HK-2 (cell line): ENCODE results near the gene SH3GL3.

ENCODE experiments used
- DNase-seq: peaks from one replicate; pipeline ENCODE4 v3.0.0-alpha.2; 2018; ENCODE audit not compliant: unreplicated experiment

Gene SH3GL3

DNA sequence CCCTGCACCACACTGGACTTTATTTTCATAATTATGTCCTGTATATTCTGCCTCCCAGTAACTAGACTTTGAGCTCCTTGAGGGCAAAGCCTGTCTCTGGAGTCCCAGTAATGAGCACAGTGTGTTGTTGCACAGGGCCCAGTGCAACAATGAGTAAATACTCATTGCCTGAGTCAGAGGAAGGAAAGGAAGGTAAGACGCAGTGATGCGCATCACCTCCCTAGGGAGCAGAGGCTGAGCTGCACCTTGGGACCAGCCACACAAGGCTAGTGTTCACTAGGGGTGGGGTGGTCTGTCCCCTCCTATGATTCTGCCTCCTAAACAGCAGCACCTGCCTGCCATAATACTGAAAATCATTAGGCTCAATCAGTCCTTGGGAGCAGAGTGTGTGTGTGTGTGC lies 120.2 kb downstream of the SH3GL3 start:
- DNase-seq: no peak

- no peak for DNase-seq
These were observed 122.2 kb downstream of the SH3GL3 start for GRCh38 chr15:83569341-83569740.

GRCh38 chr15:83570756-83571155 lies 123.6 kb downstream of the SH3GL3 start:
- no peak for DNase-seq

DNA sequence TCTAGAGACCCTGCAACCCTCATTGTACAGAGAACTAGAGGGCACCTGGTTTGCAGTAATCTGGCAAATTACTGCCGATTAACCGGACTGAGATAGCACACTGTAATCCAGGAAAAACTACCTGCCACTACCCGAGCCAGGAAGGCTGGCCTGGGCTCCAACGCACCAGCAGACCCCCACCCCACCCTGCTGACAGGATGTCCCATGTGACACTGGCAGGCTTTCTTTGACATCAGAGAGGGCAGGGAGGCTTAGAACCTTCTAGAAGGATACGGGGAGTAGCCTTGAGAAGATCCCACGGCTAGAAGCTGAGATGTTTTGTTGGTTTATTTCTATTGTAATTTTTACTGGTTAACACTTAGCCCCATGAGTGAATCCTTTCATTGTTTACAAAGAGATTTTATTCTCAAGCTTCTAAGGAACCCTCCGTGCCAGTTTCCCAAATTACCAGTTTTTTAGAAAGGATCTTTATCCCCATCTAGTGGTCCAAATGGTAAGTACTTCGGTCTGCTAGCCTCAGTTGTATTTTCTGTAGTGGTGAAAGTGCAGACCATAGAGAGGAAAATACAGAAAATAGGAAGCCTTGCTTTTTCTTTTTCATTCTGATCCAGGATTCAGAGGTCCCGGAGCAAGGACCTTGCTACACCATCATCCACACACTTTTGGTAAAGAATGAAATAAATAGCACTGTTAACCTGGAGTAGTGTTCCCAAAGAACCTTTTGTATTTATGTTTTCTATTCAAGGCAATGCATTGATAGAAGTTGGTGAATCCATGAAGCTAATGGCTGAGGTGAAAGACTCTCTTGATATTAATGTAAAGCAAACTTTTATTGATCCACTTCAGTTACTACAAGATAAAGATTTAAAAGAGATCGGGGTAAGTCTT lies 124.9 kb downstream of the SH3GL3 start:
- no peak for DNase-seq

DNA sequence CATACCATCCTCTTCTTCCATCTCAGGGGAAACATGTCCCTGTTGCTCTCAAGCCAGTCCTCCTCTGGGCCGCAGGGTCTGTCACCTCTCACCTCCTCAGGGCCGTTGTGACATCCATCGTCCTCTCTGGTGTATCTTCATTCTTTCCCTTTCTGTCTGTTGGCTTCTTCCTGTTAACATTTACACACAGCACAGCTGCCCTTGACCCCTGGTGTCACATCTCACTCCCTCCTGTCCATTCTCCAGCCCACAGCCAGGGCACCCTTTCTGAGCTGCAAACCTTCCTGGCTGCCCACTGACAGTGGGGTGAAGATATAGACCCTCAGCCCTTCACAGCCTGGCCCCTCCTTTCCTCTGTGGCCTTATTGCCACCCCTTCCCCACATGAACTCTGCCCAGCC lies 127.2 kb downstream of the SH3GL3 start:
- no peak for DNase-seq

- no peak for DNase-seq
These were observed 131.6 kb downstream of the SH3GL3 start for GRCh38 chr15:83578691-83579090.

GRCh38 chr15:83581381-83581780 lies 134.2 kb downstream of the SH3GL3 start:
- no peak for DNase-seq

DNA sequence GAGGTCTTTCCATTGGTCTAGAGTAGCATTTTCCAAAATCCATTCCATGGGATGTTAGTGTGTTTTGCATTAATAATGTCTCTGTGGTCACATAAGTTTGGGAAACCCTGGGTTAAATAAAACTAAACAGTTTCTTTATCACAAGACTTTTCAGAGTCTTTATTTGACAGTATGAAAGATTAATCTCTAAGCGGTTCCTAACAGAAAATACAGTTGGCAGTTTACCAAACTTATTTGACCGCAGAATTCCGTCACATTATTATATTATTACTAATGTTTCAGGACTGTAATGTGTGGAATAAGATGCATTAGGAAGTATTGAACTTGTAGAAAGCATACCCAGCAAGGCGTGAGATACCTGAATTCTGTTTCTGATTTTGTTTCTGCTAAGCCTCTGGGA lies 135.2 kb downstream of the SH3GL3 start:
- no peak for DNase-seq

DNA sequence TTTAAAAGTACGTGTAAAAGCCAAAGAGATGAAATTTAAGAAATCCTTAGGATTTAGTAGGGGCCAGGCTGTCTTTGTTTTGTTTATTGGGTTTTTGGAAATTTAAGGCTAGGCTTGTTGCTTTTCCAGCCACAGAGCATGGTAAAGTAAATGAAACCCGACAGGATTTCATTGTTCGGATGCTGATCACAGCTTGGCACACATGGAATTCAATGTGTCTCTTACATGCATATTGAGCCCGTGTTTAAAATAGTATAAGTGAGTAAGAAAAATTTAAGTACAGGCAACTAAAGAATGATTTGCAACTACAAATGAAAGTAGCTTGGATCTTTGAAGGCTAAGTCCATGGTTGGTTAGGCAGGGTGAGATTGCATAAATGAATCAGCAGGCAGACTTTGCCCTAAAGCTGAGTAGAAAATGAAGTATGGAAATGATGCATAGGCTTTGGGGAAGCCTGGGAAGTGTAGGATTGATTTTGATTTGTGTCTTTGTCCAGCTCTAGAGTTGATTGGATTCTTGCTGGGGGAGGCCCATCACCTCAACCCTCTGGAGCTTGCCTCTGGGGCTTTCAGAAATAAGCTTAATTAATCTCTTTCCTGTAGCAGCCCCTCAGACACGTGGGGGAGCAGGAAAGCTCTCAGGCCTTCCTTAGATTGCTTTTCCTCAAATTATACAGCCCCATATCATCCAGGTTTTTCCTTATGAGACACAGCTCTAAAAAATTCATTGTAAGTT lies 138.6 kb downstream of the SH3GL3 start:
- DNase-seq: no peak

- no peak for DNase-seq
These were observed 139.9 kb downstream of the SH3GL3 start for GRCh38 chr15:83587091-83587490.

DNA sequence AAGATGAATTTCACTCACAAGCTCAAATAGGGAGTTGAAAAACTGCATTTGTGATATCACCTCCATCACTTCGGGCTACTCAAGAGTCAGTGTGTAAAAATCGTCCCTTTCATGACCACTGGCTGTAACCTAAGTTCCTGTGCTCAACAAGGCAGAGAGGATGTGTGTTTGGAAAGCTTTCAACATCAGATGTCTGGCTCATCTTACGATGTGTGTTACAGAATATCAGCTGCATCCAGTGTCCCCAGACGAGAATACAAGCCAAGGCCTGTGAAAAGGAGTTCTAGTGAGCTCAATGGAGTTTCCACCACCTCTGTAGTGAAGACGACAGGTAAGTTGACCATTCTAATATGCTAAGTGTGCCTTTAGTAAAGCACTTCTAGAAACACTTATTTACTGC lies 141.3 kb downstream of the SH3GL3 start:
- no peak for DNase-seq

GRCh38 chr15:83592370-83593040 lies 145.4 kb downstream of the SH3GL3 start:
- DNase-seq: no peak

DNA sequence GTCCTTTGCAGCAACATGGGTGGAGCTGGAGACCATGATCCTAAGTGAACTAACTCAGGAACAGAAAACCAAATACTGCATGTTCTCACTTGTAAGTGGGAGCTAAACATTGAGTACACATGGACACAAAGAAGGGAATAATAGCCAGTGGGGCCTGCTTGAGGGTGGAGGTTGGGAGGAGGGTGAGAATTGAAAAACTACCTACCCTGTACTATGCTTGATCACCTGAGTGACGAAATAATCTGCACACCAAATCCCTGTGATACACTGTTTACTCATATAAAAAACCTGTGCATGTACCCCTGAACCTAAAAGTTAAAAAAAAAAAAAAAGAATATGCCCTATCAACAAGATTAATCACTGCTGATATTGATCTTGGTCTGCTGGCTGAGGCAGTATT lies 148.1 kb downstream of the SH3GL3 start:
- DNase-seq: no peak

DNA sequence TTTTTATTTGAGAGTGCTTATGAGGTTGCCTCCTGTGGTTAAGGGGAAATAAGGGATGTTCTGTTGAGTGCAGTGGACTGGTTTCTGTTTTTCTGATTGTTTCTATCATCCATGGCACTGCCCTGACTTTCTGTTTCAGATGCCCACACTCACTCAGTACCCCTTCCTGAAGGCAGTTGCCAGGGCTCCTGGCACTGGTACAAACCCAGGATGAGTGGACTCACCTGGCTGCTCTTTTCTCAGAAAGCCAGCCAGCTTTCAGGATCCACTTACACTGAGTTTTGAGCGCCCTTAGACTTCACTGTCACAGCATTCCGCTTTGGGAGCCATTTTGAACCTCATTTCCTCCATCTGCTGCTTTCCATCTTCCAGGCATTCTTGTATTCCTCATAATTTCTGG lies 150.9 kb downstream of the SH3GL3 start:
- DNase-seq: no peak

- no peak for DNase-seq
These were observed 154.9 kb downstream of the SH3GL3 start for GRCh38 chr15:83602021-83602420.

- DNase-seq: no peak
These were observed 157.4 kb downstream of the SH3GL3 start for GRCh38 chr15:83604549-83604948.

DNA sequence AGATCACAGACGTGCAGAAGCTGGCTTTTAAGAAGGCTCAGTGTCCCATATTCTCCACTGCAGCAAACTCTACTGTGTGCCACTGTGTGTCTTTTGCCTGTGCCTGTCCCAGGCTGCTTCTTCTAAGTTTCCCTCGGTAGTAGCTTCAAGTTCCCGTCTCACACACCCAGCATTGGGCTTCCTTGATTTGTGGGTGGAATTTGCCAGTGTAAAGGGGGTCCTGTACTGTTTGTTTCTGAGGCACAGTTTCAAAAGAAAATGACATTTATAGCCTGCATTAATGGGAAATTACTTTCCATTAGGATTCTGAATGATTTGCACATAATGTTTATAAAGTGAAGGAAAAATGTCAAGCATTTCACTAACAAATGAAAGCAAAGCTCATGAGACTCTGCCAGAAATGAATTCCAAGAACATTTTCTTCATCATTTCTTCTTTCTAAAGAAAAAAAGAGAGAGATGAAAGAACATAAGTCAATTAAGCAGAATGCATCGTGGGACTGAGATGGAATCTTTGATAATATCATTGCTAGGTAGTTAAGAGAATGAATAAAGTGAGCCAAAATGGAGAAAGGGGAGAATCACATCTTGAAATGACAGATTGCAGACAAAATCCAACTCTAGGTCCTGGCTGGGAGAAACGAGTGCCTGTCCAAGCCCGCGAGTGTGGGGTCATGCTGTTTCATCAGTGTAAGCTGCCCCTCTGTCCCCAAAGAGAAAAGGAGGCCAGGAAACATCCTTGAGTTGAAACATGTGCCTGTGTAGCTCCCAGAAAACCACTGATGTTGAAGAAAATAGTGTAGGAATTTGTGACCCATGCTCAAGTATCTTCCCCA lies 158.2 kb downstream of the SH3GL3 start:
- no peak for DNase-seq

DNA sequence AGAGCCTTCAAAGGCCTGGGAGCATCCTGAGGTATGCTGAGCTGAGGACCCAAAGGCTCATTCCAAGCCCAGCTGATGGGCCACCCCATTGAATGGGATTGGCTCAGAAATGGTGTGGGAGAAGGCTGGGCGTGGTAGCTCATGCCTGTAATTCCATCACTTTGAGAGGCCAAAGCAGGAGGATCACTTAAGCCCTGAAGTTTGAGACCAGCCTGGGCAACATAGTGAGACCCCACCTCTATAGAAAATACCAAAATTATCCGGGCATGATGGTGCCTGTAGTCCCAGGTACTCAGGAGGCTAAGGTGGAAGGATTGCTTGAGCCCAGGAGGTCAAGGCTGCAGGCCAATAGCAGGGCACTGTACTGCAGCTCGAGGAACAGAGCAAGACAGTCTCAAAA lies 163.0 kb downstream of the SH3GL3 start:
- no peak for DNase-seq

- no peak for DNase-seq
These were observed 164.0 kb downstream of the SH3GL3 start for GRCh38 chr15:83610901-83611685.

DNA sequence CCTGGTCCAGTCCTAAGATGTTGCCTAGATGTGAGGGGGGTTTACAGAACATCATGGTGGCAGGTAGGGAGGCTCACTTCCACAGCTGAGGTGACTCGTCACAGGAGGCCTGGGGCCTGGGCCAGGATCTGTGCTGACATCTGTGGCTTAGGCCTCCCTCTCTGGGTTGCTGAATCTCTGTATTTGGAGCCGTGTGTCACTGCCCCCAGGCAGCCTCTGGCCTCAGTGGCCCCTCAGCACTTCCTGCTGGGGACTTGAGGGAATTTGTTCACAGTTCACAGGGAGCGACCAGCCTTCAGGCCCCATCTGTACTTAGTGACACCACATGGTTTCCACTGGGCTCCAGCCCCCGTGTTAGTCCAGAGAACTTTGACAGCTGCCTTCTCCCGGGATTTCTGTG lies 165.1 kb downstream of the SH3GL3 start:
- no peak for DNase-seq
